ENCODE results near the gene ZNF221. TPM values are rescaled to one million over a fixed set of nuclear protein-coding genes. Genes with fewer than 3 reads are reported as not detected.
A peak's percentile ranks its signal among the peaks of the same experiment; 100 is the strongest.

Gene ZNF221
- total and polyA plus RNA-seq, 9 of the 15 experiments (the other 6 are each of a cell fraction or from before 2014, with no cell fraction given): 0.32 to 1.4 (median 0.45) TPM

DNA sequence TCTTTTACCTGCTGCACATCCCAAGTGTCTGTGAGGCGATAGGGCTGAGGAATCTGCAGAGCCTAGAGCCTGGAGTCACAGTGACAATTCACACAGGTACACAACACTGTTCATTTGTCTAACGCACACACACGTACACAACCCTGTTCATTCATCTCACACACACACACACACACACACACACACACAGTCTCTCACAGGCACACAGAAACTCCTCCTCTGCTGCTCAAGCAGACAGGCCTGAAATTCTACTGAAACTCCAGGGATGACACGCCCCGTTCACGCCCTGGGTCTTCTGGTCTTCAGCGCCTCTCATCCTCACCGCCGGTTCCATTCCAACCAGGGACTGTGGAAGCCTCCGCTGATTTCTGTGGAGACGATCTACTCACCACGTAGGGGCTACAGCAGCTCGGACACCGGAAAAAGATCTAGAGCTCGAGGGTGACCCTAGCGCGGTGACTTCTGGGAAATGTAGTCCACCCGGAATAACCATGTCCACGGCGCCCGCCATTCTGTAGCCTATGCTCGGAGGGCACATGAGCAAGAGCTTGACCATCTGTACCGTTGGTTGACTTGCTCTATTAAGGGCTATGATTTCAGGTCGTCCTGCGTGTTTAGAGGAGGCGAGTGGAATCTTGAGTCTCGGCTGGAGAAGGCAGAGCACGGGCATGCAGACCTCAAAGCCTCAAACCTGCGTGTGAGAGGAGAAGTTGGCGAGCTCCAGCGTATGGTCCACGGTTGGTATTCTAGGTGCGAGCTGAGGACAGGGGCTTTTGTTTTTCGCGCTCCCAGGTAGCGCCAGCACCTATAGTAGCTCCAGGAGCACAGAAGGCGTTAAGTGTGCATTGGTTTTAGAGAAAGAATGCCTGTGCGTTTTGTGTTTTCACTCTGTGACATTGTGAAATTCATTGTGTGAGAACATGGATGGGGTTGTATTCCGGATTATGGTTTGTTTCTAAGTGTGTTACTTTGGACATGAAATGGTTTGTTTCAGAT lies 49.3 kb upstream of the ZNF221 start (continued):
- peak; percentile 65; the same call in 1 of the 2 replicates for TF ChIP-seq MTA3 (IDR thresholded peaks at IDR 0.05; ENCODE audit: borderline replicate concordance)
- TF ChIP-seq, protein P1, sequence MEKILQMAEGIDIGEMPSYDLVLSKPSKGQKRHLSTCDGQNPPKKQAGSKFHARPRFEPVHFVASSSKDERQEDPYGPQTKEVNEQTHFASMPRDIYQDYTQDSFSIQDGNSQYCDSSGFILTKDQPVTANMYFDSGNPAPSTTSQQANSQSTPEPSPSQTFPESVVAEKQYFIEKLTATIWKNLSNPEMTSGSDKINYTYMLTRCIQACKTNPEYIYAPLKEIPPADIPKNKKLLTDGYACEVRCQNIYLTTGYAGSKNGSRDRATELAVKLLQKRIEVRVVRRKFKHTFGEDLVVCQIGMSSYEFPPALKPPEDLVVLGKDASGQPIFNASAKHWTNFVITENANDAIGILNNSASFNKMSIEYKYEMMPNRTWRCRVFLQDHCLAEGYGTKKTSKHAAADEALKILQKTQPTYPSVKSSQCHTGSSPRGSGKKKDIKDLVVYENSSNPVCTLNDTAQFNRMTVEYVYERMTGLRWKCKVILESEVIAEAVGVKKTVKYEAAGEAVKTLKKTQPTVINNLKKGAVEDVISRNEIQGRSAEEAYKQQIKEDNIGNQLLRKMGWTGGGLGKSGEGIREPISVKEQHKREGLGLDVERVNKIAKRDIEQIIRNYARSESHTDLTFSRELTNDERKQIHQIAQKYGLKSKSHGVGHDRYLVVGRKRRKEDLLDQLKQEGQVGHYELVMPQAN (IDR thresholded peaks at IDR 0.05; ENCODE audit: borderline replicate concordance): peak; percentile 53; the same call in 1 of the 2 replicates
- TF ChIP-seq NR2C2 (CRISPR knock-in tag; IDR thresholded peaks at IDR 0.05): peak; percentile 95
- peak; percentile 99 for TF ChIP-seq NR2C2 (tag; IDR thresholded peaks at IDR 0.05)
- peak; percentile 97 for TF ChIP-seq NR2C1 (IDR thresholded peaks at IDR 0.05)
- TF ChIP-seq NR2C1 (tag; IDR thresholded peaks at IDR 0.05): peak; percentile 99
- TF ChIP-seq, protein P2, sequence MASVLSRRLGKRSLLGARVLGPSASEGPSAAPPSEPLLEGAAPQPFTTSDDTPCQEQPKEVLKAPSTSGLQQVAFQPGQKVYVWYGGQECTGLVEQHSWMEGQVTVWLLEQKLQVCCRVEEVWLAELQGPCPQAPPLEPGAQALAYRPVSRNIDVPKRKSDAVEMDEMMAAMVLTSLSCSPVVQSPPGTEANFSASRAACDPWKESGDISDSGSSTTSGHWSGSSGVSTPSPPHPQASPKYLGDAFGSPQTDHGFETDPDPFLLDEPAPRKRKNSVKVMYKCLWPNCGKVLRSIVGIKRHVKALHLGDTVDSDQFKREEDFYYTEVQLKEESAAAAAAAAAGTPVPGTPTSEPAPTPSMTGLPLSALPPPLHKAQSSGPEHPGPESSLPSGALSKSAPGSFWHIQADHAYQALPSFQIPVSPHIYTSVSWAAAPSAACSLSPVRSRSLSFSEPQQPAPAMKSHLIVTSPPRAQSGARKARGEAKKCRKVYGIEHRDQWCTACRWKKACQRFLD (CRISPR knock-in tag; IDR thresholded peaks at IDR 0.05): peak; percentile 60; the same call in 1 of the 2 replicates
- TF ChIP-seq CXXC5 (CRISPR knock-in tag; IDR thresholded peaks at IDR 0.05): peak; percentile 68
- no peak for TF ChIP-seq CEBPG (CRISPR knock-in tag; IDR thresholded peaks at IDR 0.05)
- 0 out of 4 replicates have a peak, but pooled peaks of 1 of the 2 experiments have one; percentile 8 for TF ChIP-seq CEBPG (tag; conservative IDR thresholded peaks at IDR 0.05 in 1 of 2, IDR thresholded peaks at IDR 0.05 in 1 of 2)
- peak; percentile 51; the same call in 1 of the 2 replicates for TF ChIP-seq ATF7 (IDR thresholded peaks at IDR 0.05)
- TF ChIP-seq, protein P3, sequence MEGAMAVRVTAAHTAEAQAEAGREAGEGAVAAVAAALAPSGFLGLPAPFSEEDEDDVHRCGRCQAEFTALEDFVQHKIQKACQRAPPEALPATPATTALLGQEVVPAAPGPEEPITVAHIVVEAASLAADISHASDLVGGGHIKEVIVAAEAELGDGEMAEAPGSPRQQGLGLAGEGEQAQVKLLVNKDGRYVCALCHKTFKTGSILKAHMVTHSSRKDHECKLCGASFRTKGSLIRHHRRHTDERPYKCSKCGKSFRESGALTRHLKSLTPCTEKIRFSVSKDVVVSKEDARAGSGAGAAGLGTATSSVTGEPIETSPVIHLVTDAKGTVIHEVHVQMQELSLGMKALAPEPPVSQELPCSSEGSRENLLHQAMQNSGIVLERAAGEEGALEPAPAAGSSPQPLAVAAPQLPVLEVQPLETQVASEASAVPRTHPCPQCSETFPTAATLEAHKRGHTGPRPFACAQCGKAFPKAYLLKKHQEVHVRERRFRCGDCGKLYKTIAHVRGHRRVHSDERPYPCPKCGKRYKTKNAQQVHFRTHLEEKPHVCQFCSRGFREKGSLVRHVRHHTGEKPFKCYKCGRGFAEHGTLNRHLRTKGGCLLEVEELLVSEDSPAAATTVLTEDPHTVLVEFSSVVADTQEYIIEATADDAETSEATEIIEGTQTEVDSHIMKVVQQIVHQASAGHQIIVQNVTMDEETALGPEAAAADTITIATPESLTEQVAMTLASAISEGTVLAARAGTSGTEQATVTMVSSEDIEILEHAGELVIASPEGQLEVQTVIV (CRISPR knock-in tag; IDR thresholded peaks at IDR 0.05; ENCODE audit: borderline replicate concordance): no peak
- TF ChIP-seq CC2D1A (IDR thresholded peaks at IDR 0.05): peak; percentile 16; the same call in 1 of the 2 replicates
- peak; percentile 29 to 54; a peak in 3 of 4 replicates for TF ChIP-seq NRF1 (conservative IDR thresholded peaks at IDR 0.05 in 1 of 2, IDR thresholded peaks at IDR 0.05 in 1 of 2)
- TF ChIP-seq HDAC1 (IDR thresholded peaks at IDR 0.05): peak in 1 of 2 experiments; percentile 48; a peak in 1 of 4 replicates
- TF ChIP-seq ELF4 (CRISPR knock-in tag; IDR thresholded peaks at IDR 0.05): 0 out of 2 replicates have a peak, but pooled peaks have one; percentile 54
- TF ChIP-seq ETV1 (tag; conservative IDR thresholded peaks at IDR 0.05; ENCODE audit: low read depth): no peak
- TF ChIP-seq SP1 (CRISPR knock-in tag; IDR thresholded peaks at IDR 0.05): no peak; the same call in 1 of the 2 replicates
- peak; percentile 53; the same call in 1 of the 2 replicates for TF ChIP-seq MYC (IDR thresholded peaks at IDR 0.05; ENCODE audit: low read depth, low read length)
- TF ChIP-seq MYC (CRISPR knock-in tag; IDR thresholded peaks at IDR 0.05; ENCODE audit: borderline replicate concordance, low read depth): no peak
